HFFc6 (cell line): ENCODE results near the gene TMF1. TPM values are rescaled to one million over a fixed set of nuclear protein-coding genes. Genes with fewer than 3 reads are reported as not detected.

Source experiments
- DNase-seq: peaks from one replicate; pipeline ENCODE4 v3.0.0-alpha.2; 2018
- H3K27ac Mint-ChIP-seq: 2 replicates; pipeline ENCODE4 v1.8.0; 2020; ENCODE audit warnings: mild to moderate bottlenecking, mixed read lengths
- H3K27me3 Mint-ChIP-seq: 2 replicates; pipeline ENCODE4 v1.8.0; 2021; ENCODE audit warnings: mild to moderate bottlenecking, moderate library complexity, mixed read lengths; ENCODE audit not compliant: insufficient read depth
- H3K36me3 Mint-ChIP-seq: 2 replicates; pipeline ENCODE4 v1.8.0; 2021; ENCODE audit warnings: low read depth, mixed read lengths
- H3K4me1 Mint-ChIP-seq: 2 replicates; pipeline ENCODE4 v1.8.0; 2020; ENCODE audit warnings: low read depth, mixed read lengths
- H3K4me3 Mint-ChIP-seq: 2 replicates; pipeline ENCODE4 v1.8.0; 2020; ENCODE audit warnings: mild to moderate bottlenecking, moderate library complexity, mixed read lengths
- H3K9me3 Mint-ChIP-seq: 2 replicates; pipeline ENCODE4 v1.8.0; 2020; ENCODE audit warnings: mild to moderate bottlenecking, mixed read lengths
- CTCF ChIP-seq: fragments of 200-600 bp; sonication (generic); IDR thresholded peaks from 2 replicates; pipeline ENCODE4 v1.5.0; 2021; ENCODE audit warnings: antibody characterized with exemption, mild to moderate bottlenecking
- long read RNA-seq: library from polyadenylated mRNA; unstranded; transcript quantifications from one replicate; pipeline ENCODE4 v2.0.0, GENCODE V29; 2019
- total RNA-seq, 6 experiments: library from RNA; stranded (reverse); fragmentation: NEBNext Ultra II Directional; extraction: Animal tissue kit (Norgen Biotek cat#: 25700); gene quantifications; 2 replicates in 1 of 6; 3 replicates in 5 of 6; pipeline ENCODE4 v1.2.3, GENCODE V29; 2021

Gene TMF1
- 10 to 100 TPM; 43.7 to 46.9 (median 45.2) TPM for total RNA-seq
- long read RNA-seq, full-length matches to known transcripts = 3 of 157 reads
- long read RNA-seq, partial matches to known transcripts = 140 of 157 reads
- long read RNA-seq, other reads (novel, unspliced or antisense) = 14 of 157 reads

GRCh38 chr3:69051756-69052471 lies at the start of gene TMF1:
Gene TMF1 (minus strand): TSS chr3:69052333. CDS start chr3:69052086, 247 bp downstream.
- Mint-ChIP-seq H3K4me3 (peak within 1 kb of the TSS; percentile 91), H3K9me3 (no peaks in the 10 kb centered on the region), H3K36me3 (peaks cover 39% of the 10 kb centered on the region), H3K27ac (peak within 1 kb of the TSS; percentile 99), H3K4me1 (peaks cover 33% of the 10 kb centered on the region), H3K27me3 (no peaks in the 10 kb centered on the region)
- no peak for TF ChIP-seq CTCF
- peak; percentile 99 for DNase-seq

- H3K27ac Mint-ChIP-seq = no peak overlapping the region
- DNase-seq = no peak
- no peaks in the 10 kb centered on the region for H3K9me3 Mint-ChIP-seq
- peaks cover 40% of the 10 kb centered on the region for H3K36me3 Mint-ChIP-seq
- no peak overlapping the region for H3K4me3 Mint-ChIP-seq
- TF ChIP-seq CTCF = no peak
- H3K4me1 Mint-ChIP-seq = peaks cover 29% of the 10 kb centered on the region
- H3K27me3 Mint-ChIP-seq = no peaks in the 10 kb centered on the region
Measured at GRCh38 chr3:69099576-69099975, 47.4 kb upstream of the TMF1 start.

- Mint-ChIP-seq H3K4me3 (no peak overlapping the region), H3K9me3 (no peaks in the 10 kb centered on the region), H3K27me3 (no peaks in the 10 kb centered on the region), H3K4me1 (peaks cover 40% of the 10 kb centered on the region), H3K36me3 (peaks cover 24% of the 10 kb centered on the region), H3K27ac (no peak overlapping the region)
- no peak for TF ChIP-seq CTCF
- DNase-seq = no peak
Measured at GRCh38 chr3:69097407-69098086, 45.4 kb upstream of the TMF1 start.

- Mint-ChIP-seq H3K27ac (no peak overlapping the region), H3K9me3 (no peaks in the 10 kb centered on the region), H3K4me1 (peaks cover 52% of the 10 kb centered on the region), H3K36me3 (peaks cover 28% of the 10 kb centered on the region), H3K4me3 (no peak overlapping the region), H3K27me3 (no peaks in the 10 kb centered on the region)
- no peak for TF ChIP-seq CTCF
- DNase-seq = no peak
Measured at GRCh38 chr3:69096299-69096698, 44.2 kb upstream of the TMF1 start.

GRCh38 chr3:69095636-69096035 lies 43.5 kb upstream of the TMF1 start:
- DNase-seq = no peak
- no peaks in the 10 kb centered on the region for H3K27me3 Mint-ChIP-seq
- peaks cover 30% of the 10 kb centered on the region for H3K36me3 Mint-ChIP-seq
- no peak for TF ChIP-seq CTCF
- 0 out of 2 replicates have a peak overlapping the region, but pooled peaks have one; percentile 24 for H3K27ac Mint-ChIP-seq
- H3K9me3 Mint-ChIP-seq = no peaks in the 10 kb centered on the region
- peaks cover 56% of the 10 kb centered on the region for H3K4me1 Mint-ChIP-seq
- H3K4me3 Mint-ChIP-seq = no peak overlapping the region; the same call in 1 of the 2 replicates
